ENCODE measurements around the gene COG3.

COG3 gene

GRCh38 chr13:45545686-45546409, 81.1 kb downstream of the COG3 start:
- no peak for DNase-seq (ENCODE audit: low read depth)

DNA sequence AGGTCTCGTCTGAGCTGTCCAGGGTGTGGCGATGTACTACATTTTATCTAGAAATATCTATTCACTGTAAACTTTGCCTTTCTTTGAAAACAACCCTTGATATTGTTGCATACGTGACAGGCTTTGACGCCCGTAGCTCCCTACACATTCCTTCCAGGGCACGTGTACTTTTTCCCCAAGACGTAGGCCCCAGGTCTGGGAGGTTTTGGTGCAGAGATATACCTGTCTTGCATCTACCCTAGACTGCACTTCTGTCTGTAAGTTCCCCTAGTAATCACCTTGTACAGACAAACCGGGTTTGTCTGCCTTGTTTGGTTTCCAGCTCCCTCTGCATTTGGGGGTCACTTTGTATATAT, 81.6 kb downstream of the COG3 start:
- no peak for DNase-seq (ENCODE audit: low read depth)

DNA sequence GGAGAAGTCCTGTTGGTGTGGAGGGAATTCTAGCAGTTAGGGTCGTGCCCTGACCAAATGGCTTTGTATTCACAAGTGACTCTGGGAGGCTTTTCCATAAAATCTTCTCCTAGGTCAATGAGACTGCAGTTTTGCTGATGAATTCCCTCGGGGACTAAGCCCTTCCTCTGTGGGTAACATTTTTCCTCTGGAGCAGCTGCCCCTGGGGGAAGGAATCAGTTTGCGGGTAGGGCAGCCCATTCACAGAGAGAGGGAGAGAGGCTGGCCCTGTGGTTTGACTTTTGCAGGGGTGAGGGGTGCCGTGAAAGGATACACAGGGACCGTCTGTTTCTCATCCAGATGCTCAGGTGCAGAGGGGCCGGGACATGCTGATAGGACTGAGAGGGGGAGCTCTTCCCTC, 83.5 kb downstream of the COG3 start:
- DNase-seq (ENCODE audit: low read depth) = no peak

- no peak for DNase-seq (ENCODE audit: low read depth)
These were observed 89.9 kb downstream of the COG3 start for GRCh38 chr13:45554604-45555109.

DNA sequence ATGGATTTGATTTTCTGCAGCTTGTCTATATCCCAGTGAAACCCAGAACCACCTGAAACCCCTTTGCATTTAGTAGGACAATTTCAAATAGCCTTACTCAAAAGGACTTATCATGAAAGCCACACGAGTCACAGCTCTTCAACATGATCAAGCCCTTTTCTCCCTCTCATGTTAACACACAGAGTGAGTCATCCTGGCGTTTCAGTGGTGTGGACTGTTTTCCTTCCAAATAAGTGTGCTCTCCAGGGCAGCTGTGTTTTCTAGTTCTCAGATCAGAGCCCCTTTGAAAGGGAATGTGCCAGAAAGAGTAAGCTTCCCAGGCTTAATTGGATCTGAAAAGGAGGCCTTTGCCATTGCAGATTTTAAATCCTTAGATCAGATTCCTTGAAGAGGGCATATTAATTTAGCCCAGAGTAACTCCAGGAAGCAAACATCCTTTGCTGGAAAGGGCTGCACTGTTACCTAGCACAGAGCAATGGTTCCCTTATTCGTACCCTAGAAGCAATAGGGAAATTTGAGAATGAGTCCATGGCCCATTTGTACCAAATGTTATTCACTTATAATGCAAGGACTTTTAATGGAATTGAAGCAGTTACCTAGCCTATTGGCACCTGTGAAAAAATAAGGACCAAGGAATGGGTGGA, 99.5 kb downstream of the COG3 start:
- DNase-seq (ENCODE audit: low read depth) = no peak

- DNase-seq (ENCODE audit: low read depth) = no peak
These were observed 100.6 kb downstream of the COG3 start for GRCh38 chr13:45565331-45565730.

- DNase-seq (ENCODE audit: low read depth) = no peak
These were observed 110.5 kb downstream of the COG3 start for GRCh38 chr13:45575146-45575829.

DNA sequence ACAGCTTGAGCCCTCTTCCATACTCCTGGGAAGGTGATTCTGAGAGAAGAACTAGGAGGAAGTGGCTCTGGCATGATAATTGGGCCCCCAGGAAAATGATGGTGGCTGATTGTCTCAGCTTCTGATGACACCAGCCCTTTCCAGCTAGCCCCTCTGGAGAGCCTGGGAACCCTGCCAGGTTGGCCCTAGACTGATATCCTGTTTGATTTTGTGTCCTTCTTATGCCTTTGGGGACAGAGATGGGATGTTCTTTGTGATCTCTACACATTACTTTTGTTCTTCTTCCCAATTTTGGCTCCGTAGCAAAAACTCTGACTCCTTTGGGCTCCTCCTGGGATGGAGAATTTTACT, 111.1 kb downstream of the COG3 start:
- no peak for DNase-seq (ENCODE audit: low read depth)

DNA sequence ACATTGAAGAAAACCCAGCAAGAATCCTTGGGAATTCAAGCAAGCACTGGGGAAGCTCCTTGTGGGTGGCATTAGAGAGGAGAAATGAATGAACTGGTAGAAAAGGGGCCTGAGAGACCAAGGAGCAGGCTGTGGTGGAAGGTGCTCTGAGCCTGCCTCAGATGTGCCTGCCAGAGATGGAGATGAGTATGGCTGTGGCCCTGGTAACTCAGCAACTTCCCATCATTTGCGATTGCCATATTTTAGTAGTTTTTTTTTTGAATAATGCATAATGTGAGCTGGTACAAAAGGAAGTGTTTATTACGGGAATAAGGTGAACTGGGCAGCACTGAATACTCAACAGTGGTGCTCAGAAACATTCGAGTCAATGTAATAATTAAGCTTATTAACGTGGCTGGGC, 111.7 kb downstream of the COG3 start:
- DNase-seq (ENCODE audit: low read depth) = no peak

GRCh38 chr13:45582408-45583076, 117.8 kb downstream of the COG3 start:
- no peak for DNase-seq (ENCODE audit: low read depth)

DNA sequence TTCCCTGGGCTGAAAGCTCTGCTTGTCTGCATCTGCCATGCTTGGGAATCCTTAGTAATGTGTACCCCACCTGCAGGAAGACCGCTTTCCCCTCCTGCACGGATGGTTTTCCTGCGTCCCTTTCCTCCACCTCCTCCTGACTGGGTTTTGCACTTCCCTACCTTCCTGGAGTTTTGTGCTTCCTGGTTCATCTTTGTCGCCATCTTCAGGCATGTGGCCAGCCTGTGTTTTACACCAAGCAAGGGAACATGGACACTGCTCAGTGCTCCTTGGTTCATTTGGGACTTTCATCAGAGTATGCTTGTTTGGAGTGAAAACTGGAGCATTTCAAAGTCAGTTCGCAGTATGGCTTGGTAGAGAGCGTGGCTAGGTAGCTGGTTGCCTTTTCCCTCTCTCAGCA, 120.1 kb downstream of the COG3 start:
- no peak for DNase-seq (ENCODE audit: low read depth)
